Kidney (tissue), 14 donors: ENCODE data around the gene FYCO1. TPM values are rescaled to one million over a fixed set of nuclear protein-coding genes. Genes with fewer than 3 reads are reported as not detected.

ENCODE experiments used
- DNase-seq, 5 donors: peaks; one replicate each; pipeline ENCODE4 v3.0.0-alpha.2; 2013 to 2020
- FAIRE-seq: peaks from 2 replicates; lab custom pipeline; 2012; peaks lifted over from hg19 to GRCh38; lab: Jason Lieb, UNC
- H3K27ac ChIP-seq, 2 donors: one replicate each; pipeline ENCODE4 v1.7.0; 2013; ENCODE audit warnings: low read depth in 2 of 2, low read length in 2 of 2, inconsistent platforms in 1 of 2
- H3K27me3 ChIP-seq: one replicate; pipeline ENCODE4 v1.7.1; 2013; ENCODE audit warnings: low read length, inconsistent platforms; ENCODE audit not compliant: control insufficient read depth, insufficient read depth
- H3K36me3 ChIP-seq, 3 donors: one replicate each; pipeline versions ENCODE4 v1.7.0 to v1.7.1; 2013; ENCODE audit warnings: low read length in 3 of 3, control low read depth in 1 of 3, inconsistent platforms in 1 of 3; ENCODE audit not compliant: insufficient read depth in 3 of 3, control insufficient read depth in 2 of 3
- H3K4me1 ChIP-seq, 3 donors: one replicate each; pipeline versions ENCODE4 v1.7.0 to v1.7.1; 2013; ENCODE audit warnings: low read length in 3 of 3, inconsistent platforms in 1 of 3, low read depth in 1 of 3; ENCODE audit not compliant: control insufficient read depth in 2 of 3, insufficient read depth in 2 of 3
- H3K4me3 ChIP-seq, 3 donors: one replicate each; pipeline versions ENCODE4 v1.7.0 to v1.8.1; 2013; ENCODE audit warnings: low read length in 3 of 3, control low read depth in 1 of 3, inconsistent platforms in 1 of 3
- H3K9ac ChIP-seq, 3 donors: one replicate each; pipeline versions ENCODE4 v1.7.0 to v1.7.1; 2013; ENCODE audit warnings: low read length in 3 of 3, control low read depth in 1 of 3, inconsistent platforms in 1 of 3
- H3K9me3 ChIP-seq, 3 donors: one replicate each; pipeline versions ENCODE4 v1.7.0 to v1.7.1; 2013; ENCODE audit warnings: low read length in 3 of 3, control low read depth in 1 of 3, inconsistent platforms in 1 of 3; ENCODE audit not compliant: control insufficient read depth in 2 of 3, insufficient read depth in 1 of 3
- CTCF ChIP-seq: IDR thresholded peaks from 3 replicates; pipeline ENCODE4 v1.5.1; 2012; ENCODE audit warnings: mild to moderate bottlenecking, moderate library complexity, borderline replicate concordance; ENCODE audit not compliant: insufficient read depth; ENCODE audit errors: extremely low read depth
- intact Hi-C: fragments of 100-400 bp; cut with DNase I; formaldehyde crosslinking; loops from one replicate; pipeline ENCODE4 v1.11.1; 2022
- polyA plus RNA-seq: library from polyadenylated mRNA; stranded (reverse); fragments of 350-450 nt; fragmentation: Illumina TruSeq; extraction: RNeasy Lipid Tissue Mini Kit (QIAGEN cat#74804); gene quantifications from one replicate; pipeline ENCODE4 v1.2.3, GENCODE V29; 2014; ENCODE audit warnings: low read depth, low replicate concordance; ENCODE audit not compliant: insufficient read depth
- total RNA-seq: library from RNA; stranded (reverse); fragmentation: NEBNext Ultra II Directional; extraction: Animal tissue kit (Norgen Biotek cat#: 25700); gene quantifications from one replicate; pipeline ENCODE4 v1.2.1, GENCODE V29; 2021
- donor health status: control.
- donor health status: control.
- donor health status: control.
- donor health status: control.
- donor health status: control.
- donor health status: DM: yes; HTN: yes; CAD: no.
- donor health status: Normal renal cell carcinoma (clear cell type).

FYCO1 gene
- total and polyA plus RNA-seq, 2 donors from 2014 or later, result 11.1 to 39.1 TPM

DNA sequence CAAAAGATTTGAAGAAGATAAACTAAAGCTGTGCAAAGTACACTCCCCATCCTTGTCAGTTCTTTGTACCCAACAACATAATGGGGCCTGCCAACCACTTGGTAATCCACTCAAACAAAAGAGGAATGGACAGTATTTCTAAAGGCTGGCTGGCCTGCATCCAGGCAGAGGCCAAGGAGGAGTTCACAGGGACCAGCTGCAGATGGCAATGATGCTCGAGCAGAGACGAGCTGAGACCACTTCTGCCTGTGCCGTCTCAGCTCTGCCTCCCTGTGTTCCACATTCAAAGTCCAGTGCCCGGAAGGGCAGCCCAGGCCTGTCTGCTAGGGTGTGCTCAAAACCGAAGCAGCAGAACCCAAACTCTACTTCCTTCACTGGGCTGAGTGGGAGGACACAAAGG, 38.0 kb downstream of the FYCO1 start:
- H3K9ac ChIP-seq, result no peak overlapping the region
- FAIRE-seq, result no peak

DNA sequence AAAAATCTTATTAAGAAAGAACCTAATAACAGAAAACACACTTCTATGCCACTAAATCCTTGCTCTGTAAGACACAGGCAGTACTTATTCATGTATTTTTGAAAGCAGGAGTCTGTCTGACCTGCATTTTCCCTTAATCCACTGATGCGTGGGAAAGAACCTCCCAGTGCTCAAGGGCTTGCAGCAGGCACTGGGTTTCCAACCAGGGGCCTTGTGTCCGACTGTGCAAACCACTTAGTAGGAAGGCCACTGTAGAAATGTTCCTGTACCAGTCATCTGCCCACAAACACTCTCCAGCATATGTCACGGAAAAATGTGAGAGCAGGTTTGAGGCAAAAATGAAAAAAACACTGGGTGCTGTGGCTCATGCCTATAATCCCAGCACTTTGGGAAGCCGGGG, 39.9 kb downstream of the FYCO1 start:
- FAIRE-seq (no peak), DNase-seq (no peak)
- no peaks in the 10 kb centered on the region for H3K9me3 ChIP-seq
- peaks cover 0 to 10% (median 5%) of the 10 kb centered on the region in 3 donors for H3K4me1 ChIP-seq
- intact Hi-C loops, result no loop called here
- H3K9ac ChIP-seq, result no peak overlapping the region
- H3K27me3 ChIP-seq, result no peaks in the 10 kb centered on the region
- peaks cover 8 to 62% (median 60%) of the 10 kb centered on the region in 3 donors for H3K36me3 ChIP-seq
- TF ChIP-seq CTCF, result no peak
- no peak overlapping the region for H3K4me3 ChIP-seq
- no peak overlapping the region for H3K27ac ChIP-seq

More for the DNA sequence above, 38.0 kb downstream of the FYCO1 start:
- peaks cover 7 to 66% (median 54%) of the 10 kb centered on the region in 3 donors for H3K36me3 ChIP-seq
- no peaks in the 10 kb centered on the region for H3K27me3 ChIP-seq
- TF ChIP-seq CTCF, result no peak
- H3K4me1 ChIP-seq, result peaks cover 0 to 8% (median 5%) of the 10 kb centered on the region in 3 donors
- intact Hi-C loops, result no loop called here
- no peak for DNase-seq
- no peak overlapping the region for H3K4me3 ChIP-seq
- H3K9me3 ChIP-seq, result no peaks in the 10 kb centered on the region
- H3K27ac ChIP-seq, result no peak overlapping the region

GRCh38 chr3:45955017-45955647, 40.5 kb downstream of the FYCO1 start:
- no peak for FAIRE-seq
- intact Hi-C loops, result no loop called here
- no peak for TF ChIP-seq CTCF

GRCh38 chr3:45954306-45954705, 41.3 kb downstream of the FYCO1 start:
- intact Hi-C loops, result no loop called here
- H3K36me3 ChIP-seq, result peaks cover 8 to 58% (median 49%) of the 10 kb centered on the region in 3 donors
- no peak overlapping the region for H3K27ac ChIP-seq
- FAIRE-seq (no peak), DNase-seq (no peak)
- H3K27me3 ChIP-seq, result no peaks in the 10 kb centered on the region
- no peak for TF ChIP-seq CTCF
- no peak overlapping the region for H3K9ac ChIP-seq
- H3K4me1 ChIP-seq, result peaks cover 0 to 10% (median 5%) of the 10 kb centered on the region in 3 donors
- H3K9me3 ChIP-seq, result no peaks in the 10 kb centered on the region
- no peak overlapping the region for H3K4me3 ChIP-seq

More at GRCh38 chr3:45955017-45955647, 40.5 kb downstream of the FYCO1 start:
- Histone ChIP-seq H3K27ac (no peak overlapping the region), H3K4me1 (peaks cover 0 to 10% (median 5%) of the 10 kb centered on the region in 3 donors), H3K4me3 (no peak overlapping the region), H3K36me3 (peaks cover 8 to 59% (median 58%) of the 10 kb centered on the region in 3 donors), H3K27me3 (no peaks in the 10 kb centered on the region), H3K9ac (no peak overlapping the region), H3K9me3 (no peaks in the 10 kb centered on the region)
- no peak for DNase-seq
